Heart left ventricle (tissue), 16 donors: ENCODE data around the gene SLC9A9. TPM values are rescaled to one million over a fixed set of nuclear protein-coding genes. Genes with fewer than 3 reads are reported as not detected.

Experiments
- ATAC-seq, 4 donors: fragments of 200-7000 bp; cut with Tn5 transposase; one replicate each; pipeline ENCODE4 v1.9.1; 2020 to 2022; ENCODE audit warnings: moderate library complexity in 4 of 4, mild to moderate bottlenecking in 3 of 4, moderate number of reproducible peaks in 1 of 4
- DNase-seq, 5 donors: peaks; one replicate each; pipeline ENCODE4 v3.0.0-alpha.2; 2020
- H3K27ac ChIP-seq, 12 donors: fragments of 200-600 bp; sonication (generic) in 4 of 12; one replicate each; pipeline versions ENCODE4 v1.5.0 to v1.8.0; 2016 to 2022; ENCODE audit warnings: mild to moderate bottlenecking in 2 of 12
- H3K27me3 ChIP-seq, 9 donors: fragments of 200-600 bp; sonication (generic) in 2 of 9; one replicate each; pipeline versions ENCODE4 v1.5.1 to v1.8.0; 2016 to 2022; ENCODE audit warnings: mild to moderate bottlenecking in 3 of 9
- H3K36me3 ChIP-seq, 9 donors: fragments of 200-600 bp; sonication (generic) in 2 of 9; one replicate each; pipeline versions ENCODE4 v1.5.0 to v1.8.0; 2018 to 2022; ENCODE audit warnings: mild to moderate bottlenecking in 2 of 9
- H3K4me1 ChIP-seq, 12 donors: fragments of 200-600 bp; sonication (generic) in 4 of 12; one replicate each; pipeline versions ENCODE4 v1.5.0 to v1.8.0; 2016 to 2022; ENCODE audit warnings: mild to moderate bottlenecking in 3 of 12
- H3K4me3 ChIP-seq, 12 donors: fragments of 200-600 bp; sonication (generic) in 4 of 12; one replicate each; pipeline versions ENCODE4 v1.5.0 to v1.8.0; 2017 to 2022; ENCODE audit warnings: mild to moderate bottlenecking in 9 of 12, moderate library complexity in 4 of 12
- H3K9me3 ChIP-seq, 12 donors: fragments of 200-600 bp; sonication (generic) in 4 of 12; one replicate each; pipeline versions ENCODE4 v1.5.0 to v1.8.0; 2016 to 2022; ENCODE audit warnings: mild to moderate bottlenecking in 1 of 12
- CTCF ChIP-seq, 12 donors: fragments of 200-600 bp; sonication (generic) in 4 of 12; IDR thresholded peaks; one replicate each; pipeline versions ENCODE4 v1.5.0 to v1.8.0; 2018 to 2022; ENCODE audit warnings: antibody characterized with exemption in 12 of 12, mild to moderate bottlenecking in 5 of 12
- POLR2A ChIP-seq, 2 donors: fragments of 450-650 bp; IDR thresholded peaks; one replicate each; pipeline ENCODE4 v1.6.1; 2017; ENCODE audit warnings: antibody characterized with exemption in 2 of 2, mild to moderate bottlenecking in 2 of 2, moderate library complexity in 2 of 2
- WGBS, 4 donors: extraction: QIAGEN DNeasy Blood & Tissue Kit in 2 of 4; methylation state at CpG; one replicate each; pipeline versions ENCODE4 v1.1.5 to v1.1.7; 2013 to 2018; 5-methylcytosine and 5-hydroxymethylcytosine counted together
- intact Hi-C, 10 donors: fragments of 100-400 bp; cut with DNase I; formaldehyde crosslinking; loops; one replicate each; pipeline versions ENCODE4 v1.11.1 to v1.14.2; 2022
- polyA plus RNA-seq, 2 donors: library from polyadenylated mRNA; stranded (reverse); fragments of 200-250 nt; gene quantifications; one replicate each; pipeline ENCODE4 v1.2.3, GENCODE V29; 2013
- total RNA-seq, 9 donors: library from RNA; depleted of rRNA in 2 of 9; stranded (reverse); fragments of >200 nt in 2 of 9; fragmentation: NEBNext Ultra II Directional in 3 of 9; extraction: Animal tissue kit (Norgen Biotek cat#: 25700) in 3 of 9; gene quantifications; one replicate each; pipeline versions ENCODE4 v1.1.0 to v1.2.4, GENCODE V29; 2016 to 2023
- donor health status: ischemic (EF 13 %, LVEDD 7.1; RV severe dilation, severe dysfunction).
- donor health status: healthy with polysubstance abuse.
- donor health status: DM: no; HTN: yes; CAD: no.
- donor health status: DM: no; HTN: no; CAD: no.
- donor health status: ischemic (EF 25% LVEDD 6.9; RV normal size, moderate dysfunction).
- donor health status: ischemic (EF 25% LVEDD 5.7; RV mildly dilated, moderate dysfunction).
- donor health status: healthy.
- donor health status: DM: yes; HTN: yes; CAD: no.
- donor health status: ischemic (EF 35%, LVEDD 5.7; RV mildly dilated, moderate dysfunction).
- donor health status: nonischemic (EF 11% LVEDD 7.7; RV severe dilation, severe dysfunction).
- donor health status: DM: yes; HTN: yes; CAD: no.
- donor health status: PGD.
- donor health status: ischemic (EF 29% LVEDD 5.4; RV normal size, mild dysfunction).
- donor health status: nonischemic (EF 23%, LVEDD 6.1; RV moderate dilation, normal function).

The SLC9A9 gene
- total and polyA plus RNA-seq, 11 donors = 0.76 to 17.5 (median 3.3) TPM

DNA sequence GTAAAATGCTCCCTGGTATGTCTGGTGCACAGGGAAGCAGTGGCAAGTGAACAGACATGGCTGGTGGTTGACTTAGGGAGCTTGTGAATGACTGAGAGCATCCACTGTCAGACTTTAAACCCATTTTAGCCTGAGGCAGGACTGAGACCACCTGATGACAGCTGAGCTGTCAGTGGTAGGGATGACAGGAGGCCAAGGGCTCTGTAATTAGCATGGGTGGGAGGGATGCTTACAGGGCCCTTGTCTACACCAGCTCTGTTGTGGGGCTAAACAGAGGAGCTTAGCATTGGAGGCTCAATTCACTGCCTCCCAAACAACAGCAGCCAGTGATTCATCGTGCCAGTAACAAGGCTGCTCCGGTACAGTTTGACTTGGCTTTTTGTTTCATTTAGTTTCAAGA lies 559.3 kb downstream of the SLC9A9 start:
- ATAC-seq (no peak), DNase-seq (no peak)
- Histone ChIP-seq H3K4me1 (peaks cover 0 to 13% (median 6%) of the 10 kb centered on the region in 12 donors), H3K27ac (no peak overlapping the region), H3K9me3 (no peaks in the 10 kb centered on the region), H3K27me3 (no peaks in the 10 kb centered on the region), H3K36me3 (no peaks in the 10 kb centered on the region), H3K4me3 (no peak overlapping the region)
- intact Hi-C loops = no loop called here
- TF ChIP-seq POLR2A (IDR thresholded peaks at IDR 0.05) (no peak), CTCF (IDR thresholded peaks at IDR 0.05) (no peak)
- WGBS, 4 donors = 80 to 93% (median 90%) methylated on average over 2 of the region's 2 CpGs

GRCh38 chr3:143287403-143287802 lies 560.9 kb downstream of the SLC9A9 start:
- Histone ChIP-seq H3K27ac (no peak overlapping the region), H3K4me1 (peaks cover 0 to 13% (median 6%) of the 10 kb centered on the region in 12 donors), H3K27me3 (no peaks in the 10 kb centered on the region), H3K9me3 (no peaks in the 10 kb centered on the region), H3K36me3 (no peaks in the 10 kb centered on the region), H3K4me3 (no peak overlapping the region)
- TF ChIP-seq POLR2A (IDR thresholded peaks at IDR 0.05) (no peak), CTCF (IDR thresholded peaks at IDR 0.05) (no peak)
- DNase-seq (no peak), ATAC-seq (no peak)
- intact Hi-C loops = no loop called here
- WGBS, 4 donors = 79 to 87% (median 84%) methylated on average over 2 of the region's 2 CpGs

DNA sequence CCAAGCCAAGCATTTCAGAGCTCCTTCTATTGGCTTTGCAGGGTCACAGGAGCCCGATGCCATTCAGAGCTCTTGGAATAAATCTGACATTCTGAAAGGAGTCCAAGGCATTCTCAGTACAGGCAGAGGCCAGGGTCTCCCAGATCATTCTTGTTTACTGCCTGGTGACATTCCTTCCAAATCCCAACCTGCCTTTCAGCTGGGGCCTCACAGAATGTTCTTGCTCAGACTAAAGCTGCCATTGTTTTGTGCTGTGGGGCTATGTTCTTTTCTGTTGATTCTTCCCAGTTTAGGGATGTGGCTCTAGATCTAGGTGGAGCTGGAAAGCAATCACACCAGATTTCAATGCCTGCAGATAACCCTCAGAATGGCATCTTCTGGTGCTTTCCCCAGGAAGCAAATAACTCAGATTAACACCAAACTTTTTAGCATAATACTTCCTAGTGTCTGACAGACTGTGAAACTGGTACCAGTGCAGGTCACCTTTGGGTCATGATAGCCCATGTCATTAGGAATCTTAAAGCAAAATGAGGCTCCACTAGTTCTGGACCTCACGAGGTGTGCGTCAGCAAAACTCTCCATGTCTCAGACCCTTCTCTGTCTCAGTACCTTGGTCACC lies 561.8 kb downstream of the SLC9A9 start:
- H3K27me3 ChIP-seq = no peaks in the 10 kb centered on the region
- H3K9me3 ChIP-seq = no peaks in the 10 kb centered on the region
- intact Hi-C loops = no loop called here
- no peak overlapping the region for H3K27ac ChIP-seq
- H3K36me3 ChIP-seq = no peaks in the 10 kb centered on the region
- TF ChIP-seq CTCF (IDR thresholded peaks at IDR 0.05) (no peak), POLR2A (IDR thresholded peaks at IDR 0.05) (no peak)
- ATAC-seq (no peak), DNase-seq (no peak)
- H3K4me3 ChIP-seq = no peak overlapping the region
- WGBS, 4 donors = 86 to 98% (median 94%) methylated on average over 3 of the region's 3 CpGs
- peaks cover 0 to 5% (median 3%) of the 10 kb centered on the region in 12 donors for H3K4me1 ChIP-seq

GRCh38 chr3:143283432-143284128 lies 564.7 kb downstream of the SLC9A9 start:
- no peak overlapping the region for H3K27ac ChIP-seq
- WGBS, 4 donors = 87 to 94% (median 92%) methylated on average over 4 of the region's 4 CpGs
- H3K4me3 ChIP-seq = no peak overlapping the region
- TF ChIP-seq POLR2A (IDR thresholded peaks at IDR 0.05) (no peak), CTCF (IDR thresholded peaks at IDR 0.05) (no peak)
- no peaks in the 10 kb centered on the region for H3K9me3 ChIP-seq
- intact Hi-C loops = no loop called here
- H3K36me3 ChIP-seq = no peaks in the 10 kb centered on the region
- no peaks in the 10 kb centered on the region for H3K4me1 ChIP-seq
- DNase-seq = no peak
- H3K27me3 ChIP-seq = no peaks in the 10 kb centered on the region
- no peak for ATAC-seq
